Endodermal cell (in vitro differentiated cells): Measurements from ENCODE around the gene ROGDI. TPM values are rescaled to one million over a fixed set of nuclear protein-coding genes. Genes with fewer than 3 reads are reported as not detected.

Experiments
- DNase-seq: peaks from one replicate; pipeline ENCODE4 v3.0.0-alpha.2; 2017
- H3K27ac ChIP-seq: 2 replicates; pipeline ENCODE4 v1.5.1; 2013; ENCODE audit warnings: mild to moderate bottlenecking, low read depth, low read length, moderate library complexity
- H3K27me3 ChIP-seq: 2 replicates; pipeline ENCODE4 v1.6.1; 2013; ENCODE audit warnings: mild to moderate bottlenecking, low read length, moderate library complexity; ENCODE audit not compliant: insufficient read depth, control insufficient read depth, poor library complexity, severe bottlenecking
- H3K36me3 ChIP-seq: 2 replicates; pipeline ENCODE4 v1.7.0; 2013; ENCODE audit warnings: mild to moderate bottlenecking, low read length, moderate library complexity; ENCODE audit not compliant: control insufficient read depth, insufficient read depth
- H3K4me1 ChIP-seq: one replicate; pipeline ENCODE4 v1.7.0; 2013; ENCODE audit warnings: low read length; ENCODE audit not compliant: control insufficient read depth, insufficient read depth
- H3K4me3 ChIP-seq: 2 replicates; pipeline ENCODE4 v1.5.1; 2013; ENCODE audit warnings: mild to moderate bottlenecking, low read length, moderate library complexity
- H3K9ac ChIP-seq: 2 replicates; pipeline ENCODE4 v1.6.1; 2013; ENCODE audit warnings: mild to moderate bottlenecking, low read length, moderate library complexity; ENCODE audit not compliant: poor library complexity, severe bottlenecking; ENCODE audit errors: extremely low read depth
- H3K9me3 ChIP-seq: 2 replicates; pipeline ENCODE4 v1.6.1; 2013; ENCODE audit warnings: mild to moderate bottlenecking, low read length, moderate library complexity; ENCODE audit not compliant: control insufficient read depth
- H3K27ac Mint-ChIP-seq: 2 replicates; pipeline ENCODE4 v1.8.0; 2020; ENCODE audit warnings: mixed read lengths
- H3K27me3 Mint-ChIP-seq: 2 replicates; pipeline ENCODE4 v1.8.0; 2021; ENCODE audit warnings: mild to moderate bottlenecking, mixed read lengths; ENCODE audit not compliant: insufficient read depth
- H3K36me3 Mint-ChIP-seq: 2 replicates; pipeline ENCODE4 v1.8.0; 2020; ENCODE audit warnings: low read depth, mixed read lengths
- H3K4me1 Mint-ChIP-seq: 2 replicates; pipeline ENCODE4 v1.8.0; 2020; ENCODE audit warnings: mixed read lengths
- H3K4me3 Mint-ChIP-seq: 2 replicates; pipeline ENCODE4 v1.8.0; 2020; ENCODE audit warnings: mild to moderate bottlenecking, moderate library complexity, mixed read lengths
- H3K9me3 Mint-ChIP-seq: 2 replicates; pipeline ENCODE4 v1.8.0; 2020; ENCODE audit warnings: mild to moderate bottlenecking, mixed read lengths
- WGBS, 2 experiments: methylation state at CpG; one replicate each; pipeline versions ENCODE4 v1.1.5 to v1.1.7; 2013; ENCODE audit warnings: missing lambda C conversion rate in 2 of 2, mixed read lengths in 1 of 2; ENCODE audit not compliant: insufficient coverage in 1 of 2, insufficient read length in 1 of 2; 5-methylcytosine and 5-hydroxymethylcytosine counted together
- total RNA-seq, 2 donors: library from RNA; stranded (reverse); fragmentation: NEBNext Ultra II Directional in 1 of 2; extraction: Animal tissue kit (Norgen Biotek cat#: 25700) in 1 of 2; gene quantifications; 2 replicates in 1 of 2; 3 replicates in 1 of 2; pipeline ENCODE4 v1.2.1, GENCODE V29; 2021
- TF ChIP-seq, protein P1 (sequence below): fragments of 200-600 bp; sonication (generic); conservative IDR thresholded peaks from 2 replicates; pipeline ENCODE4 v1.5.0; 2021; ENCODE audit warnings: antibody characterized with exemption, mild to moderate bottlenecking

Gene ROGDI
- total RNA-seq, 2 donors from 2014 or later: 46.2 to 49.0 TPM

DNA sequence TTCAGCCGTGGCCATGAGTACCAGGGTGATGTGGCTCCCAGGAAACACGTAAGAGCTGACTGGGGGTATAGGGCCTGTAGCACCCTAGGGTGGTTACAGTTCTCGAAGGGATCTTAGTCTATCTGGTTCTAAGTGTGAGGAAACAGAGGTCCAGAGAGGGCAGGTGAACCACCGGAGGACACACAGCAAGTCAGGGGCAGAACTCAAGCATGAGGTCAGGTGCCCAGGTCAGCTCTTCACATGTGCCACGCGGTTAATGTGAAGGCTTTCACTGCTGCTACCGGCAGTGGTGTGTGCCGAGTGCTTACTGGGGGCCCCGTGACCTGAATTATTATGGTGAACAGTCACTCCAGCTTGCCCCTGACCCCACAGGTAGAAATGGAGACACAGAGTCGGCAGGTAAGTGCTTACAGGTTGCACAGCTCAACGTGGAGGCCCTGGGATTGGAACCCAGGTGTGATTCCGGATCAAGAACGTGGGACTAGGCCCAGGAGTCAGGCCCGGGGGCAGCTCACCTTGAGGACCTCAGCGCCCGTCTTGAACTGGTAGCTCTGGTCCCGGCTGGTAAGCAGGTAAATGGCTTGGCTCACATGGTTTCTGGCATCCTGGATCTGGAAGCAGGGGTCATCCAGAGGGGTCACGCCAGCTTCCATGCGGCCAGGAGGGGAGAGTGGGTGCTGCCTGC, 3.1 kb downstream of the ROGDI start:
- H3K9me3 Mint-ChIP-seq: no peaks in the 10 kb centered on the region
- Histone ChIP-seq H3K36me3 (peaks cover under 1% of the 10 kb centered on the region), H3K27me3 (no peaks in the 10 kb centered on the region), H3K9ac (no peak overlapping the region), H3K4me3 (no peak overlapping the region), H3K4me1 (peaks cover 9% of the 10 kb centered on the region), H3K9me3 (no peaks in the 10 kb centered on the region), H3K27ac (no peak overlapping the region)
- H3K27ac Mint-ChIP-seq: no peak overlapping the region
- peaks cover 9% of the 10 kb centered on the region for H3K4me1 Mint-ChIP-seq
- no peaks in the 10 kb centered on the region for H3K27me3 Mint-ChIP-seq
- 95 to 96% methylated on average over 16 to 19 of the region's 19 CpGs for WGBS, 2 experiments
- H3K36me3 Mint-ChIP-seq: peaks cover 14% of the 10 kb centered on the region
- no peak for DNase-seq
- TF ChIP-seq, protein P1, sequence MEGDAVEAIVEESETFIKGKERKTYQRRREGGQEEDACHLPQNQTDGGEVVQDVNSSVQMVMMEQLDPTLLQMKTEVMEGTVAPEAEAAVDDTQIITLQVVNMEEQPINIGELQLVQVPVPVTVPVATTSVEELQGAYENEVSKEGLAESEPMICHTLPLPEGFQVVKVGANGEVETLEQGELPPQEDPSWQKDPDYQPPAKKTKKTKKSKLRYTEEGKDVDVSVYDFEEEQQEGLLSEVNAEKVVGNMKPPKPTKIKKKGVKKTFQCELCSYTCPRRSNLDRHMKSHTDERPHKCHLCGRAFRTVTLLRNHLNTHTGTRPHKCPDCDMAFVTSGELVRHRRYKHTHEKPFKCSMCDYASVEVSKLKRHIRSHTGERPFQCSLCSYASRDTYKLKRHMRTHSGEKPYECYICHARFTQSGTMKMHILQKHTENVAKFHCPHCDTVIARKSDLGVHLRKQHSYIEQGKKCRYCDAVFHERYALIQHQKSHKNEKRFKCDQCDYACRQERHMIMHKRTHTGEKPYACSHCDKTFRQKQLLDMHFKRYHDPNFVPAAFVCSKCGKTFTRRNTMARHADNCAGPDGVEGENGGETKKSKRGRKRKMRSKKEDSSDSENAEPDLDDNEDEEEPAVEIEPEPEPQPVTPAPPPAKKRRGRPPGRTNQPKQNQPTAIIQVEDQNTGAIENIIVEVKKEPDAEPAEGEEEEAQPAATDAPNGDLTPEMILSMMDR: no peak
- no peak overlapping the region for H3K4me3 Mint-ChIP-seq

DNA sequence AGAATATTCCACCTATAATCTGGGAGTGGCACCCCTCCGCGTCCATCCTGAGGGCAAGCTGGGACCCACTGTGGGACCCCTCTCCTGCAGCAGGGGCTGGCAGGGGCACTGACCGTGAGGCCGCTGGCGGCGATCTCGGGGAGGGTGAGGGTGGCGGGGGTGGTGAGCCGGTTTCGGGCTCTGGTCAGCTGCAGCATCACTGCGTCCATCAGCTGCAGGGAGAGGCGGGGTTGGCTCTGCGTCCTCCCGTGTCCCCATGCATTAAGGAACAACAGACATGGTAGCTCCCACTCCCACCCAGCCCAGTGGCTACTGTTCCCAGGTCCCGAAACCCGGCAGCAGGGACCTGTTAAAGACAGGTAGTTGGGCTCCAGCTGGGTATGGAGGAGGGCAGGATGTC, 4.0 kb downstream of the ROGDI start:
- peaks cover 13% of the 10 kb centered on the region for H3K36me3 Mint-ChIP-seq
- WGBS, 2 experiments: 91 to 95% methylated on average over 8 to 16 of the region's 16 CpGs
- Histone ChIP-seq H3K27me3 (no peaks in the 10 kb centered on the region), H3K4me3 (no peak overlapping the region), H3K36me3 (no peaks in the 10 kb centered on the region), H3K27ac (no peak overlapping the region), H3K4me1 (peaks cover 9% of the 10 kb centered on the region), H3K9ac (no peak overlapping the region), H3K9me3 (no peaks in the 10 kb centered on the region)
- peaks cover 5% of the 10 kb centered on the region for H3K4me1 Mint-ChIP-seq
- H3K9me3 Mint-ChIP-seq: no peaks in the 10 kb centered on the region
- no peak overlapping the region for H3K4me3 Mint-ChIP-seq
- DNase-seq: no peak
- H3K27ac Mint-ChIP-seq: no peak overlapping the region
- H3K27me3 Mint-ChIP-seq: no peaks in the 10 kb centered on the region
- TF ChIP-seq, protein P1: no peak

DNA sequence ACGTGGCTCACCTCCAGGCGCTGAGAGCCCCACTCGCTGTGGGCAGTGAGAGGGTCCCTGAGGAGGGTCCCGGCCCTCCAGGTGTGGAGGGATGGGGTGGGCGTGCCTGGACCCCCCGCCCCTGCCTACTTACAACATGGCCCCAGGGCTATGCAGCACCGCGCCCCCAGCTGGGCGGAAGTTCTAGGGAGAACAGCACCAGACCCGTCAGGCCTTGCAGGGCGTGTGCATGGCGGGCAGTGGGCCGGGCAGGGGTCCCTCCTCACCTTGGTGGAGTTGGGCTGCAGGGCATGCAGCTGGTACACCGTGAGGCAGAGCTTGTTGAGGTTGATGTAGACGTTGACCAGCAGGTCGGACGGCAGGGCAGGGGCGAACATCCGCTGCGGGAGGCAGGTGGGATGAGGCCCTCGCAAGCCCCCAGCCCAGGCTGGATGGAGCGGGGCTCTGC, 4.6 kb downstream of the ROGDI start:
- Histone ChIP-seq H3K27ac (no peak overlapping the region), H3K9ac (no peak overlapping the region), H3K9me3 (no peaks in the 10 kb centered on the region), H3K4me1 (peaks cover 6% of the 10 kb centered on the region), H3K36me3 (no peaks in the 10 kb centered on the region), H3K4me3 (no peak overlapping the region), H3K27me3 (no peaks in the 10 kb centered on the region)
- H3K36me3 Mint-ChIP-seq: peaks cover 13% of the 10 kb centered on the region
- H3K27me3 Mint-ChIP-seq: no peaks in the 10 kb centered on the region
- 91 to 97% methylated on average over 17 to 22 of the region's 22 CpGs for WGBS, 2 experiments
- TF ChIP-seq, protein P1: no peak
- H3K4me3 Mint-ChIP-seq: no peak overlapping the region
- DNase-seq: no peak
- no peaks in the 10 kb centered on the region for H3K9me3 Mint-ChIP-seq
- H3K4me1 Mint-ChIP-seq: peaks cover 3% of the 10 kb centered on the region
- no peak overlapping the region for H3K27ac Mint-ChIP-seq
